Astrocyte of the spinal cord (primary cell): ENCODE results near the gene CEP85L.

Experiments used
- DNase-seq: peaks from one replicate; pipeline ENCODE4 v3.0.0; 2011; ENCODE audit warnings: low read depth, low spot score
- H3K4me3 ChIP-seq: 2 replicates; pipeline ENCODE4 v1.5.1; 2011; ENCODE audit warnings: low read depth, mild to moderate bottlenecking, low read length, moderate library complexity
- CTCF ChIP-seq: IDR thresholded peaks from 2 replicates; pipeline ENCODE4 v1.5.1; 2012; ENCODE audit warnings: low read depth, mild to moderate bottlenecking, low read length, inconsistent platforms
- in situ Hi-C: cut with HindIII; loops from 2 replicates; pipeline ENCODE4 v1.10.0; 2017; ENCODE audit warnings: low sequenced_read_pairs

The CEP85L gene

GRCh38 chr6:118504611-118505010 lies 146.8 kb downstream of the CEP85L start:
- no peak for TF ChIP-seq CTCF
- DNase-seq, result no peak
- in situ Hi-C loops, result no loop called here
- no peak overlapping the region for H3K4me3 ChIP-seq

DNA sequence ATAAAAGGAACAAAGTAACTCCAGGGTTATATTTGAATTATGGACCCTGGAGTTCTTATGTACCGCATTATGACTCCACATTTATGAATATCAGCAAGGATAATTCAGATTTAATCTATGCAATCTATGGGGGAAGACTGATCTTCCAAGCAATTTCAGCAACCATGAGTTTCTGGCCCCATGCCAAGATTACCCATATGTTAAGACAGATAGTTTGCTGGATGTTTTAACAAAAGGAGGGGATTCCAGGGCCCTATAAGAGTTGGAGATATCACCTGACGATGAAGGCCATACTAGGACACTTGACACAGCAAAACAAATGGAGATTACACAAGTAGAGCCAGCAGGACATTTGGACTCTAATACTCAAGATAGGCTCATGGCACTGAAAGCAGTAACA lies 149.2 kb downstream of the CEP85L start:
- no peak overlapping the region for H3K4me3 ChIP-seq
- TF ChIP-seq CTCF, result no peak
- in situ Hi-C loops, result no loop called here
- no peak for DNase-seq

DNA sequence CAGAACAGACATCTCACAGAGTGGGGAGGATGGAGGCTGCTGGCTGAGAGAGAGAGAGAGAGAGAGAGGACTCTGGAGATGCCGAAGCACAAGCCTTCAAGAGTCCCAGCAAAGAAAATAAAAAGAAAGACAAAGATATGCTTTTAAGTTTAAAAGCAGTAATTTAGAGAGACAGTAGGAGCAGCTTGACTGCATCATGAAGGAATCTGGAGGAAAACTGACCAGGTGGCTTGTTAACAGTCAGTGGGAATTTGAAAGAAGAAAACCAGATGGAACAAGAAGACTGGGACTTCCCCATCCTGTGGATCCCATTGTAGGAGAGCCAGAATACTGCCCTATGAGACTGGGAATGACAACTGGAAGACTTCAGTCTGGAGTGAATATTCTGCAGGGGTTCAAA lies 149.6 kb downstream of the CEP85L start:
- H3K4me3 ChIP-seq, result no peak overlapping the region
- no peak for DNase-seq
- TF ChIP-seq CTCF, result no peak
- in situ Hi-C loops, result no loop called here

DNA sequence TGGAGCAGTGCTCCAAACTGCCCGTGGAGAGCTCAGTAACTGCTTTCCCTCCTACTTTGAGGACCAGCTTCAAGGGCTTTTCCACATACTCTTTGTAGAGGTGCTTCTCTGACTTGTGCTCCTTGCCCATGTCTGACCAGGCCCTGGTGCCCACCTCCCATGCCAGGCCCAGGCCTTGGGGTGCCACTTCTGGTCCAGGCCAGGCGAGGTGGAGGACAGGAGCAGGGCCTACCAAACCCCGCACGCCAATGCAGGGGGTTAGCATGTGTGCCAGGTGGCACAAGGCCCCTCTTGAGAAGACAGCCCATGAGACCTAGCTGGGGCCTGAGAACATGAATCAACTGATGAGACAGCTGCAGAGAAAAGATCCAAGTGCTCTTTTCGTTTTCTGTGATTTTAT lies 150.3 kb downstream of the CEP85L start:
- no peak overlapping the region for H3K4me3 ChIP-seq
- no peak for TF ChIP-seq CTCF
- in situ Hi-C loops, result no loop called here
- no peak for DNase-seq

- no peak for TF ChIP-seq CTCF
- no peak overlapping the region for H3K4me3 ChIP-seq
- in situ Hi-C loops, result no loop called here
- DNase-seq, result no peak
These were observed 151.0 kb downstream of the CEP85L start for GRCh38 chr6:118500130-118501015.

- H3K4me3 ChIP-seq, result no peak overlapping the region
- peak; percentile 53 for DNase-seq
- in situ Hi-C loops, result no loop called here
- TF ChIP-seq CTCF, result no peak
These were observed 155.7 kb downstream of the CEP85L start for GRCh38 chr6:118495485-118496280.
